Measurements from ENCODE around the gene KCNE4.

DNA sequence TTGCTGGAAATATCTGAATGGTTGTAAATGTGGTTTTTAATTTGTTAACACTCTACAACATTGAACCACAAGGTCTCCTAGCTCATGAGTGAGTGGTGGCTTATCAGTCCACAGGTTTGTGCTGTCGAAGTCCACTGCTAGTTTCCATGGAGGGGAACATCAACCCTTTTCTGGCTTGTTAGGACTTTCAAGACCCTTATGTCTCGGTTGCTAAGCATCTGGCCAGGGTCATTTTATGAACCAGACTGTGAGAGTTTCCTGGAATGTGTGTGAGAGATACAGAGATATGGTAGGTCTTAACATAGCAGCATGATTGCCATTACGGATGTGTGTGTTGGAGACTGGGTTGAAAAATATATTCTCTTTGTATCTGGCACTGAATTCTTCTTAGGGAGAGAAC, 36.9 kb downstream of the KCNE4 start:
- TF ChIP-seq CTCF (IDR thresholded peaks at IDR 0.05; ENCODE audit: low read depth, low read length), result no peak
- no peak for TF ChIP-seq POLR2A (IDR thresholded peaks at IDR 0.05; ENCODE audit: extremely low read depth, insufficient read length)

Measured in NB4 (cell line).